ENCODE results near the gene PRKCE. TPM values are rescaled to one million over a fixed set of nuclear protein-coding genes. Genes with fewer than 3 reads are reported as not detected.

Gene PRKCE
- total RNA-seq, 1 donor from 2014 or later: 24.2 TPM

- TF ChIP-seq CTCF (IDR thresholded peaks at IDR 0.05; ENCODE audit: unreplicated experiment): no peak
- Mint-ChIP-seq H3K4me3 (ENCODE audit: unreplicated experiment) (no peak overlapping the region), H3K9me3 (ENCODE audit: unreplicated experiment) (no peaks in the 10 kb centered on the region), H3K27ac (ENCODE audit: unreplicated experiment) (no peak overlapping the region), H3K36me3 (ENCODE audit: low read depth, unreplicated experiment) (no peaks in the 10 kb centered on the region), H3K27me3 (ENCODE audit: unreplicated experiment) (peaks cover 2% of the 10 kb centered on the region), H3K4me1 (ENCODE audit: unreplicated experiment) (peaks cover 16% of the 10 kb centered on the region)
- DNase-seq (ENCODE audit: low spot score): no peak
Measured at GRCh38 chr2:45885171-45885621, 233.7 kb downstream of the PRKCE start.

- Mint-ChIP-seq H3K27me3 (ENCODE audit: unreplicated experiment) (peaks cover 3% of the 10 kb centered on the region), H3K4me1 (ENCODE audit: unreplicated experiment) (peaks cover 16% of the 10 kb centered on the region), H3K4me3 (ENCODE audit: unreplicated experiment) (peak overlapping the region; percentile 22), H3K27ac (ENCODE audit: unreplicated experiment) (no peak overlapping the region), H3K9me3 (ENCODE audit: unreplicated experiment) (no peaks in the 10 kb centered on the region), H3K36me3 (ENCODE audit: low read depth, unreplicated experiment) (no peaks in the 10 kb centered on the region)
- DNase-seq (ENCODE audit: low spot score): no peak
- no peak for TF ChIP-seq CTCF (IDR thresholded peaks at IDR 0.05; ENCODE audit: unreplicated experiment)
Measured at GRCh38 chr2:45886171-45886663, 234.7 kb downstream of the PRKCE start.

GRCh38 chr2:45888167-45888566 is 236.7 kb downstream of the PRKCE start:
- H3K27ac Mint-ChIP-seq (ENCODE audit: unreplicated experiment): no peak overlapping the region
- H3K36me3 Mint-ChIP-seq (ENCODE audit: low read depth, unreplicated experiment): peaks cover 3% of the 10 kb centered on the region
- TF ChIP-seq CTCF (IDR thresholded peaks at IDR 0.05; ENCODE audit: unreplicated experiment): no peak
- peaks cover 16% of the 10 kb centered on the region for H3K4me1 Mint-ChIP-seq (ENCODE audit: unreplicated experiment)
- H3K27me3 Mint-ChIP-seq (ENCODE audit: unreplicated experiment): peaks cover 6% of the 10 kb centered on the region
- no peaks in the 10 kb centered on the region for H3K9me3 Mint-ChIP-seq (ENCODE audit: unreplicated experiment)
- DNase-seq (ENCODE audit: low spot score): no peak
- no peak overlapping the region for H3K4me3 Mint-ChIP-seq (ENCODE audit: unreplicated experiment)

- Mint-ChIP-seq H3K27ac (ENCODE audit: unreplicated experiment) (no peak overlapping the region), H3K4me3 (ENCODE audit: unreplicated experiment) (no peak overlapping the region), H3K27me3 (ENCODE audit: unreplicated experiment) (peaks cover 6% of the 10 kb centered on the region), H3K4me1 (ENCODE audit: unreplicated experiment) (peaks cover 16% of the 10 kb centered on the region), H3K36me3 (ENCODE audit: low read depth, unreplicated experiment) (peaks cover 3% of the 10 kb centered on the region), H3K9me3 (ENCODE audit: unreplicated experiment) (no peaks in the 10 kb centered on the region)
- no peak for DNase-seq (ENCODE audit: low spot score)
- TF ChIP-seq CTCF (IDR thresholded peaks at IDR 0.05; ENCODE audit: unreplicated experiment): no peak
Measured at GRCh38 chr2:45888641-45889040, 237.2 kb downstream of the PRKCE start.

- H3K36me3 Mint-ChIP-seq (ENCODE audit: low read depth, unreplicated experiment): peaks cover 3% of the 10 kb centered on the region
- H3K27me3 Mint-ChIP-seq (ENCODE audit: unreplicated experiment): peaks cover 6% of the 10 kb centered on the region
- DNase-seq (ENCODE audit: low spot score): no peak
- no peak overlapping the region for H3K4me3 Mint-ChIP-seq (ENCODE audit: unreplicated experiment)
- no peak for TF ChIP-seq CTCF (IDR thresholded peaks at IDR 0.05; ENCODE audit: unreplicated experiment)
- H3K9me3 Mint-ChIP-seq (ENCODE audit: unreplicated experiment): no peaks in the 10 kb centered on the region
- peaks cover 16% of the 10 kb centered on the region for H3K4me1 Mint-ChIP-seq (ENCODE audit: unreplicated experiment)
- no peak overlapping the region for H3K27ac Mint-ChIP-seq (ENCODE audit: unreplicated experiment)
Measured at GRCh38 chr2:45889053-45889452, 237.6 kb downstream of the PRKCE start.

All from endothelial cell (in vitro differentiated cells).